ENCODE measurements around the gene FAF2.
"Not testable (repeated sequence)": the region's sequence is repeated elsewhere in the genome, so short reads cannot be mapped to it uniquely, and the experiment has no call there.

FAF2 gene

GRCh38 chr5:176418251-176418650 is 29.9 kb upstream of the FAF2 start:
- no peak for FAIRE-seq

GRCh38 chr5:176420086-176420485 is 28.1 kb upstream of the FAF2 start:
- no peak for FAIRE-seq

- FAIRE-seq: no peak
Measured at GRCh38 chr5:176420972-176421544, 27.1 kb upstream of the FAF2 start.

GRCh38 chr5:176424181-176424580 is 24.0 kb upstream of the FAF2 start:
- FAIRE-seq: no peak

GRCh38 chr5:176425138-176425537 is 23.0 kb upstream of the FAF2 start:
- no peak for FAIRE-seq

GRCh38 chr5:176425791-176426190 is 22.4 kb upstream of the FAF2 start:
- FAIRE-seq: no peak

- no peak for FAIRE-seq
Measured at GRCh38 chr5:176426876-176427275, 21.3 kb upstream of the FAF2 start.

- no peak for FAIRE-seq
Measured at GRCh38 chr5:176427971-176428370, 20.2 kb upstream of the FAF2 start.

- FAIRE-seq: no peak
Measured at GRCh38 chr5:176429972-176430371, 18.2 kb upstream of the FAF2 start.

GRCh38 chr5:176432707-176433106 is 15.5 kb upstream of the FAF2 start:
- no peak for FAIRE-seq

- FAIRE-seq: no peak
Measured at GRCh38 chr5:176436656-176437055, 11.5 kb upstream of the FAF2 start.

- FAIRE-seq: no peak
Measured at GRCh38 chr5:176438959-176439757, 9.0 kb upstream of the FAF2 start.

GRCh38 chr5:176440927-176441706 is 7.1 kb upstream of the FAF2 start:
- FAIRE-seq: no peak

GRCh38 chr5:176441921-176442323 is 6.3 kb upstream of the FAF2 start:
- FAIRE-seq: no peak

- not testable (repeated sequence) for FAIRE-seq
Measured at GRCh38 chr5:176442911-176443310, 5.3 kb upstream of the FAF2 start.

GRCh38 chr5:176444742-176445141 is 3.4 kb upstream of the FAF2 start:
- no peak for FAIRE-seq

- no peak for FAIRE-seq
Measured at GRCh38 chr5:176446028-176446665, 2.0 kb upstream of the FAF2 start.

GRCh38 chr5:176446884-176447590 is 1.1 kb upstream of the FAF2 start:
- no peak for FAIRE-seq

- FAIRE-seq: no peak
Measured at GRCh38 chr5:176447591-176447977, 601 bp upstream of the FAF2 start.

- FAIRE-seq: no peak
Measured at GRCh38 chr5:176450077-176450476, 1.9 kb downstream of the FAF2 start.

GRCh38 chr5:176454724-176455394 is 6.7 kb downstream of the FAF2 start:
- FAIRE-seq: no peak
